Ectodermal cell (in vitro differentiated cells): ENCODE data around the gene ST3GAL2.
"Not testable (repeated sequence)": the region's sequence is repeated elsewhere in the genome, so short reads cannot be mapped to it uniquely, and the experiment has no call there.

ENCODE experiments used
- H3K27ac ChIP-seq: 2 replicates; pipeline ENCODE4 v1.7.0; 2013; ENCODE audit warnings: mild to moderate bottlenecking, low read depth, low read length; ENCODE audit not compliant: insufficient read depth, poor library complexity, severe bottlenecking
- H3K27me3 ChIP-seq: 2 replicates; pipeline ENCODE4 v1.7.0; 2013; ENCODE audit warnings: mild to moderate bottlenecking, low read length; ENCODE audit not compliant: insufficient read depth, control insufficient read depth, poor library complexity, severe bottlenecking
- H3K36me3 ChIP-seq: one replicate; pipeline ENCODE4 v1.7.0; 2013; ENCODE audit warnings: low read length; ENCODE audit not compliant: control insufficient read depth, insufficient read depth
- H3K4me1 ChIP-seq: one replicate; pipeline ENCODE4 v1.7.0; 2013; ENCODE audit warnings: low read length; ENCODE audit not compliant: control insufficient read depth, insufficient read depth
- H3K4me3 ChIP-seq: 2 replicates; pipeline ENCODE4 v1.7.0; 2013; ENCODE audit warnings: low read depth, low read length, control low read depth; ENCODE audit not compliant: insufficient read depth
- H3K9me3 ChIP-seq: 2 replicates; pipeline ENCODE4 v1.7.0; 2013; ENCODE audit warnings: mild to moderate bottlenecking, low read length, moderate library complexity; ENCODE audit not compliant: control insufficient read depth
- WGBS, 2 experiments: methylation state at CpG; one replicate each; pipeline ENCODE4 v1.1.7; 2013; ENCODE audit warnings: missing lambda C conversion rate in 2 of 2; 5-methylcytosine and 5-hydroxymethylcytosine counted together

Gene ST3GAL2

DNA sequence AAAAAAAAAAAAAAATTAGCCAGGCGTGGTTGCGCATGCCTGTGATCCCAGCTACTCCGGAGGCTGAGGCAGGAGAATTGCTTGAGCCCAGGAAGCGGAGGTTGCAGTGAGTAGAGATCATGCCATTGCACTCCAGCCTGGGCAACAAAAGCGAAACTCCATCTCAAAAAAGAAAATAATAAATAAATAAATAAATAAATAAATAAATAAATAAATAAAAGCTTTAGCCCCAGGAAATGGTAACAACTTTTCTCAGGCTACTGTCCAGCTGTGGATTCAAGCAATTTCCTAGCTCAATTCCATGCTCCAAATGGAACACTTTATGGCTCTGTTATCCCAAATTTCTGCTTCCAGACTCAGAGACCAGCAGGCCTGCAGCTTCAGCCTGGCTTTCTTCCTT lies 25.3 kb downstream of the ST3GAL2 start:
- H3K27me3 ChIP-seq, H3K4me3 ChIP-seq, H3K9me3 ChIP-seq, H3K36me3 ChIP-seq, H3K27ac ChIP-seq: not testable (repeated sequence)
- peaks cover 13% of the 10 kb centered on the region for H3K4me1 ChIP-seq
- WGBS, 2 experiments = 93 to 99% methylated on average over 4 of the region's 5 CpGs

DNA sequence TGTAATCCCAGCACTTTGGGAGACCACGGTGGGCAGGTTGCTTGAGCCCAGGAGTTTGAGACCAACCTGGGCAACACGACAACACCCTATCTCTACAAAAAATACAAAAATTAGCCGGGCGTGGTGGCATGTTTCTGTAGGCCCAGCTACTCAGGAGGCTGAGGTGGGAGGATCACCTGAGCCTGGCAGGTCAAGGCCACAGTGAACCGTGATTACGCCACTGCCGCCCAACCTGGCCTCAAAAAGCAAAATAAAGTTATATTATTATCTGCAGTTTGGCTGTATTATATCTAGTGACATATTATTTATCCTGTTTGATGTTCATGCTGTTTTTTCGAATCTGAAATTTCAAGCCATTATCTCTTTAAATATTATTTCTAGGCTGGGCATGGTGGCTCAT lies 26.5 kb downstream of the ST3GAL2 start:
- WGBS, 2 experiments = 93 to 97% methylated on average over 8 of the region's 8 CpGs

GRCh38 chr16:70410734-70411133 lies 28.2 kb downstream of the ST3GAL2 start:
- Histone ChIP-seq H3K36me3 (no peaks in the 10 kb centered on the region), H3K4me1 (no peaks in the 10 kb centered on the region), H3K27me3 (no peaks in the 10 kb centered on the region), H3K27ac (no peak overlapping the region), H3K4me3 (no peak overlapping the region), H3K9me3 (no peaks in the 10 kb centered on the region)
- 96% methylated on average over 6 of the region's 6 CpGs for whole genome bisulfite sequencing, 2 experiments

More for the DNA sequence above, 26.5 kb downstream of the ST3GAL2 start:
- Histone ChIP-seq H3K4me3 (no peak overlapping the region), H3K36me3 (no peaks in the 10 kb centered on the region), H3K4me1 (peaks cover 3% of the 10 kb centered on the region), H3K9me3 (no peaks in the 10 kb centered on the region), H3K27ac (no peak overlapping the region), H3K27me3 (no peaks in the 10 kb centered on the region)

DNA sequence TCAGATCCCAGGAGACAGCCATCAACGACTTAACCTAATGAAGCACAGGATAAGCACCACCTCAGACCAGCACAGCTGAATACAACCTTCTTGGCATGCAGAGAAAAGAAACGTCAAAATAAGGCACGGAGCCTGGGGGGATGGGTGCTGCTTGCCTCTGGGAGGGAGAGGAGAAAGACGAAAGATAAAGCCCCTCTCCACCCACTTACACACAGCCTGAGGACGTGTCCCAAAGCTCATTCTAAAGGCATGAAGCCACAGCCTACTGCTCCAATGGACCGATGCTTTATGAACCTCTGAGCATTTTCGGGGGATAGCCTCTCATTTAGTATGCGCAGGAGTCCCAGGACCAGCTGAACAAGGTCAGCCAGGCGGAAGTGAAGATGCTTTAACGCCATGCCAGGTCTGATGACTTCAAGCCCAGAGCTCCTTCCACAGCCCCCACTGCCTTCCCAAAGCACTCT lies 31.1 kb downstream of the ST3GAL2 start:
- no peaks in the 10 kb centered on the region for H3K27me3 ChIP-seq
- WGBS, 2 experiments = 56 to 60% methylated on average over 10 of the region's 10 CpGs
- H3K27ac ChIP-seq = no peak overlapping the region
- no peaks in the 10 kb centered on the region for H3K4me1 ChIP-seq
- H3K36me3 ChIP-seq = no peaks in the 10 kb centered on the region
- H3K9me3 ChIP-seq = no peaks in the 10 kb centered on the region
- no peak overlapping the region for H3K4me3 ChIP-seq

GRCh38 chr16:70406104-70406503 lies 32.8 kb downstream of the ST3GAL2 start:
- H3K27ac ChIP-seq, H3K4me1 ChIP-seq, H3K36me3 ChIP-seq, H3K4me3 ChIP-seq, H3K27me3 ChIP-seq, H3K9me3 ChIP-seq: not testable (repeated sequence)
- WGBS, 2 experiments = 90 to 93% methylated on average over 5 of the region's 5 CpGs

DNA sequence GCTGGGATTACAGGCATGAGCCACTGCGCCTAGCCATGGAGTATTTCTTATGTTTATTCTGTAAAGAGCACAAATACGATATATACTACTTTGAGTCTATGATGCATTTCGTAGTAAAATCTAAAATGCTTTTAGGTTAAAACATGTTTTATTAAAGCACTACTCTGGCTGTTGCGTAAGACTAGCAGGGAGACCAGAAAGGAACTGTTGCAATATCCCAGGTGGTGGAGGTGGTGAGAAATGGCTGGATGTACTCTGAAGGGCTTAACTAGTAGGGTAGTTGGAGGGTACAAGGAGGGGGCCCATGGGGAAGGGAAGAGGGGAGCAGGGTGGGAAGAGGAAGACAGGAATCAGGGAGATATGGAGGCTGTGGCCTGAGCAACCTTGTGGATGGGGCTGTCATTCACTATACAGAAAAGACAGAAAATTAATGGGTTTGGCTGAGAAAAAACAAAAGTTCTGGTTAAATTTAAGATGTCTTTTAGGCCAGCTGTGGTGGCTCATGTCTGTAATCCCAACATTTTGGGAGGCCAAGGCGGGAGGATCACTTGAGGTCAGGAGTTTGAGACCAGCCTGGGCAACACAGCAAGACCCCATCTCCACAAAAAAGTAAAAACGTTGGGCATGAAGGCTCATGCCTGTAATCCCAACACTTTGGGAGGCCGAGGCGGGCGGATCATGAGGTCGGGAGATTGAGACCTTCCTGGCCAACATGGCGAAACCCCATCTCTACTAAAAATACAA lies 35.8 kb downstream of the ST3GAL2 start:
- WGBS, 2 experiments = 93 to 94% methylated on average over 11 of the region's 11 CpGs
- Histone ChIP-seq H3K4me1 (peaks cover 5% of the 10 kb centered on the region), H3K4me3 (no peak overlapping the region), H3K27ac (no peak overlapping the region), H3K9me3 (no peaks in the 10 kb centered on the region), H3K36me3 (peaks cover 5% of the 10 kb centered on the region), H3K27me3 (no peaks in the 10 kb centered on the region)

DNA sequence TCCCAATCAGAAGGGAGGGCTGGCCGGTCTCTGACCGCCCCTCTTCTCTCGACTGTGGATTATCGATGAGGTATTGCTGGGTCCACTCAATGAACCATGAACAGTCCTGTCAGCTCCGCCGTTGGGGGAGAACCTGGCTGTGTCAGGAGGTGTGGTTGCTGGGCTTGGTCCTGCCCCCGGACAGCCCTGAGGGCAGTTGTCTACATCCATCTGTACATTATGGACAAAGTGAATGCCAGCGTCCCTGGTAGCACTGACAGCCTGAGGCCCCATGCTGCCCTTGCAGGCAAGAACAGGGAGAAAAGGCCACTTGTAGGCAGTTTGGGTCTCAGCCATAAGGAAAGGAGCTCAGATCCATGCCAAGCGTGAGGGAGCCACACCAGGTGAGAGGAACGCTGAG lies 38.9 kb downstream of the ST3GAL2 start:
- no peaks in the 10 kb centered on the region for H3K27me3 ChIP-seq
- peaks cover 11% of the 10 kb centered on the region for H3K36me3 ChIP-seq
- H3K4me1 ChIP-seq = peaks cover 5% of the 10 kb centered on the region
- no peak overlapping the region for H3K4me3 ChIP-seq
- no peak overlapping the region for H3K27ac ChIP-seq
- 92 to 94% methylated on average over 10 of the region's 10 CpGs for WGBS, 2 experiments
- no peaks in the 10 kb centered on the region for H3K9me3 ChIP-seq

GRCh38 chr16:70399381-70399780 lies 39.5 kb downstream of the ST3GAL2 start:
- H3K9me3 ChIP-seq = no peaks in the 10 kb centered on the region
- peaks cover 5% of the 10 kb centered on the region for H3K4me1 ChIP-seq
- peaks cover 15% of the 10 kb centered on the region for H3K36me3 ChIP-seq
- H3K27ac ChIP-seq = no peak overlapping the region
- H3K4me3 ChIP-seq = no peak overlapping the region
- WGBS, 2 experiments = 94 to 96% methylated on average over 8 of the region's 8 CpGs
- no peaks in the 10 kb centered on the region for H3K27me3 ChIP-seq

- Histone ChIP-seq H3K36me3 (peaks cover 15% of the 10 kb centered on the region), H3K27ac (no peak overlapping the region), H3K9me3 (no peaks in the 10 kb centered on the region), H3K4me3 (no peak overlapping the region), H3K4me1 (peaks cover 5% of the 10 kb centered on the region), H3K27me3 (no peaks in the 10 kb centered on the region)
- 94 to 96% methylated on average over 30 of the region's 30 CpGs for WGBS, 2 experiments
Observed at GRCh38 chr16:70398177-70398743, 40.6 kb downstream of the ST3GAL2 start.

GRCh38 chr16:70396246-70396904 lies 42.5 kb downstream of the ST3GAL2 start:
- no peak overlapping the region for H3K27ac ChIP-seq

More at GRCh38 chr16:70396246-70396904, 42.5 kb downstream of the ST3GAL2 start:
- 94 to 95% methylated on average over 6 of the region's 6 CpGs for WGBS, 2 experiments
- Histone ChIP-seq H3K4me1 (peaks cover 5% of the 10 kb centered on the region), H3K36me3 (peaks cover 15% of the 10 kb centered on the region), H3K9me3 (no peaks in the 10 kb centered on the region), H3K27me3 (no peaks in the 10 kb centered on the region), H3K4me3 (no peak overlapping the region)
